Endothelial cell of umbilical vein (primary cell): ENCODE results near the gene THAP4. TPM values are rescaled to one million over a fixed set of nuclear protein-coding genes. Genes with fewer than 3 reads are reported as not detected.

ENCODE experiments used
- BruUV-seq: library from RNA; stranded (reverse); fragments of 400-500 nt; replicated peaks from 2 replicates; lab custom pipeline; 2021; lab: Mats Ljungman, UMichigan
- CTCF ChIA-PET: fragments of 300-600, 350-600 bp; sonication (Branson Sonifier 250); formaldehyde crosslinking; loops from one replicate; lab custom pipeline; 2021; ENCODE audit warnings: antibody characterized with exemption, inconsistent platforms; lab: Charles Lee
- POLR2A ChIA-PET: fragments of 300-600, 350-600 bp; sonication (Branson Sonifier 250); formaldehyde crosslinking; loops from one replicate; lab custom pipeline; 2021; ENCODE audit warnings: antibody characterized with exemption, inconsistent platforms; lab: Charles Lee
- DNase-seq: peaks from one replicate; pipeline ENCODE4 v3.0.0-alpha.2; 2011; ENCODE audit warnings: low read depth, low spot score
- FAIRE-seq: peaks from 2 replicates; lab custom pipeline; 2011; peaks lifted over from hg19 to GRCh38; lab: Jason Lieb, UNC
- H2AFZ ChIP-seq: 2 replicates; pipeline ENCODE4 v1.6.0; 2012; ENCODE audit warnings: low read depth, low read length, control low read depth, inconsistent platforms
- H3K27ac ChIP-seq: 2 replicates; pipeline ENCODE4 v1.5.1; 2011; ENCODE audit warnings: low read depth, mild to moderate bottlenecking, control low read depth, low read length, moderate library complexity; ENCODE audit not compliant: insufficient read depth
- H3K27me3 ChIP-seq, 2 experiments: 2 replicates each; pipeline versions ENCODE4 v1.6.0 to v1.6.1; 2011; ENCODE audit warnings: low read length in 2 of 2, mixed read lengths in 1 of 2; ENCODE audit not compliant: control insufficient read depth in 2 of 2, insufficient read depth in 2 of 2
- H3K36me3 ChIP-seq, 2 experiments: 2 replicates in 1 of 2; 3 replicates in 1 of 2; pipeline ENCODE4 v1.5.1; 2011; ENCODE audit warnings: low read length in 2 of 2, mild to moderate bottlenecking in 1 of 2, moderate library complexity in 1 of 2; ENCODE audit not compliant: control insufficient read depth in 2 of 2, insufficient read depth in 2 of 2; ENCODE audit errors: extremely low read depth in 1 of 2
- H3K4me1 ChIP-seq: 3 replicates; pipeline ENCODE4 v1.5.1; 2011; ENCODE audit warnings: mild to moderate bottlenecking, low read length; ENCODE audit not compliant: control insufficient read depth, insufficient read depth; ENCODE audit errors: extremely low read depth
- H3K4me2 ChIP-seq: 2 replicates; pipeline ENCODE4 v1.6.1; 2011; ENCODE audit warnings: low read length, control low read depth, mixed read lengths; ENCODE audit not compliant: insufficient read depth
- H3K4me3 ChIP-seq, 3 experiments: fragments of 200-600 bp in 1 of 3; sonication (generic), shearing (Covaris generic) in 1 of 3; replicated peaks in 1 of 3; 2 replicates each; pipeline ENCODE4 v1.5.1; 2011 to 2016; ENCODE audit warnings: control low read depth in 3 of 3, low read length in 3 of 3, mild to moderate bottlenecking in 2 of 3, inconsistent platforms in 1 of 3, low read depth in 1 of 3, moderate library complexity in 1 of 3; ENCODE audit not compliant: insufficient read depth in 1 of 3
- H3K79me2 ChIP-seq: 2 replicates; pipeline ENCODE4 v1.6.0; 2012; ENCODE audit warnings: low read length, inconsistent platforms; ENCODE audit not compliant: control insufficient read depth, insufficient read depth
- H3K9ac ChIP-seq: replicated peaks from 2 replicates; pipeline ENCODE3; 2011; ENCODE audit warnings: low read length, control low read depth; ENCODE audit not compliant: insufficient read depth; ENCODE audit errors: extremely low read depth
- H3K9me1 ChIP-seq: replicated peaks from 3 replicates; pipeline ENCODE4 v1.6.0; 2011; ENCODE audit warnings: mild to moderate bottlenecking, low read length; ENCODE audit not compliant: control insufficient read depth, insufficient read depth; ENCODE audit errors: extremely low read depth
- H3K9me3 ChIP-seq: replicated peaks from 2 replicates; pipeline ENCODE4 v1.5.1; 2012; ENCODE audit warnings: low read length, inconsistent platforms; ENCODE audit not compliant: control insufficient read depth, insufficient read depth
- H4K20me1 ChIP-seq: replicated peaks from 2 replicates; pipeline ENCODE3; 2011; ENCODE audit warnings: mild to moderate bottlenecking, low read length; ENCODE audit not compliant: control insufficient read depth, insufficient read depth; ENCODE audit errors: extremely low read depth
- EZH2 ChIP-seq: IDR thresholded peaks from 2 replicates; pipeline ENCODE4 v1.6.1; 2012; ENCODE audit warnings: borderline replicate concordance, low read depth, mild to moderate bottlenecking, moderate library complexity, low read length, inconsistent platforms; ENCODE audit not compliant: severe bottlenecking
- FOS ChIP-seq: IDR thresholded peaks from 2 replicates; pipeline ENCODE4 v1.6.1; 2011; ENCODE audit warnings: mild to moderate bottlenecking, low read length, moderate library complexity, borderline replicate concordance; ENCODE audit not compliant: insufficient read depth
- GATA2 ChIP-seq: IDR thresholded peaks from 2 replicates; pipeline ENCODE4 v1.7.0; 2011; ENCODE audit warnings: low read depth, mild to moderate bottlenecking, moderate library complexity, mixed read lengths, low read length; ENCODE audit not compliant: insufficient read length, insufficient read depth
- JUN ChIP-seq: IDR thresholded peaks from 2 replicates; pipeline ENCODE4 v1.6.1; 2011; ENCODE audit warnings: borderline replicate concordance, low read depth; ENCODE audit not compliant: insufficient read length, insufficient read depth
- MYC ChIP-seq: IDR thresholded peaks from one replicate; pipeline ENCODE4 v1.6.1; 2011; ENCODE audit warnings: mild to moderate bottlenecking, low read depth, low read length
- POLR2A ChIP-seq: IDR thresholded peaks from 2 replicates; pipeline ENCODE4 v1.6.1; 2012; ENCODE audit warnings: low read depth, mild to moderate bottlenecking, control low read depth, low read length
- POLR2AphosphoS5 ChIP-seq: IDR thresholded peaks from 2 replicates; pipeline ENCODE4 v1.6.1; 2012; ENCODE audit warnings: low read depth, mild to moderate bottlenecking, control low read depth, low read length, moderate library complexity; ENCODE audit not compliant: insufficient read depth
- dilution Hi-C: fragments of 300-500 bp; cut with MboI; formaldehyde crosslinking; loops from one replicate; pipeline ENCODE4 v1.15.0; 2019; ENCODE audit warnings: low sequenced_read_pairs; ENCODE audit not compliant: extremely low pct_ligation_motif_present
- intact Hi-C: fragments of 100-400 bp; cut with micrococcal nuclease; formaldehyde crosslinking; loops from one replicate; pipeline ENCODE4 v1.10.0; 2022
- polyA plus RNA-seq, 4 experiments: library from polyadenylated mRNA; depleted of rRNA in 3 of 4; stranded (reverse) in 3 of 4; unstranded in 1 of 4; fragments of >200 nt; gene quantifications; 2 replicates each; pipeline versions ENCODE4 v1.2.1 to v1.2.3, GENCODE V29; 2011 to 2012; ENCODE audit warnings: missing spikeins in 1 of 4
- total RNA-seq: library from RNA; stranded (reverse); gene quantifications from 2 replicates; pipeline ENCODE4 v1.2.3, GENCODE V29; 2021
- TF ChIP-seq, protein P1 (sequence below), 2 donors: IDR thresholded peaks; 1 replicate in 1 of 2; 2 replicates in 1 of 2; pipeline ENCODE4 v1.5.1; 2011; ENCODE audit warnings: low read length in 2 of 2, mild to moderate bottlenecking in 2 of 2, moderate library complexity in 2 of 2, control low read depth in 1 of 2, inconsistent platforms in 1 of 2, low read depth in 1 of 2; ENCODE audit not compliant: insufficient read depth in 1 of 2; ENCODE audit errors: extremely low read depth in 1 of 2
- TF ChIP-seq, protein P2 (sequence below): IDR thresholded peaks from 2 replicates; pipeline ENCODE4 v1.6.1; 2011; ENCODE audit not compliant: insufficient read depth, insufficient read length

THAP4 gene
- total and polyA plus RNA-seq, 2 donors (not counting 3 experiments of a cell fraction or from before 2014, with no cell fraction given): 45.4 to 47.4 TPM

DNA sequence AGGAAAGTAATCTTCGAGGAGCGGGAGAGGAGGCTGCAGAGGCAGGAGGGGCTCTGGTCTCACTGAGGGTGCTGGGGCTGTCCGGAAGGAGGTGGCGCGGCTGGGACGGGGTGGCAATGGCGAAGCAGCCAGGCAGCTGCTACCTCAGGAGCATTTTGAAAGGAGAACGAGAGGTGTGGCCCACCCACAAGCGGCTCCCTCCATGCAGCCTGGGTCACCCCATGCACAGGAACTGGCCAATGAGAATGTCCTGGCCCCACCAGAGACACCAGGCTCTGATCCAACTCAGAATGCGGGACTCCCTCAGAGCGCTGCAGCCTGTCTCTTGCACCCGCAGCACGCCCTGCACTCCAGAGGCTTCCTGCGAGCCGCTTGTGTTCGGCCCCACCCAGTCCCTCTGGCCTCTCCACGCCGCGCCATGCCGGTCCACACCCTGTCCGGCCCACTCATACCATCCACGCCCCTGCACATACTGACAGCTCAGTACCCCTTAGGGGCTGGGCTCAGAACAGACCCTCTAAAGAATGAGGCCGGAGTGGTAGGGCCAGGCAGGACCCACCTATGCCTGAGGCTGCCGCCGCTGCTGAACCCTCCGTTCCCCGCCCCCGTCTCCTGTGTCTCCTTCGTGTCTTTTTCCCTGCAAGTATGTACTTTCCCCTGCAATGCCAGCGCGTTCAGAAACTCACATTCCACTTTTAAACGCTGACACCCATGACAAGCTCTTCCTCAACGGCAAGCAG is 84.8 kb downstream of the THAP4 start:
- Histone ChIP-seq H3K9me1 (no peaks in the 10 kb centered on the region), H3K36me3 (no peaks in the 10 kb centered on the region), H3K9me3 (no peaks in the 10 kb centered on the region), H3K4me2 (no peak overlapping the region), H3K4me1 (peaks cover 16% of the 10 kb centered on the region), H3K79me2 (no peaks in the 10 kb centered on the region), H4K20me1 (no peaks in the 10 kb centered on the region), H3K9ac (no peak overlapping the region), H3K4me3 (no peak overlapping the region), H3K27ac (no peak overlapping the region), H3K27me3 (no peaks in the 10 kb centered on the region), H2AFZ (peak overlapping the region; percentile 42)
- no peak for FAIRE-seq
- TF ChIP-seq GATA2 (no peak), MYC (no peak), EZH2 (no peak), JUN (no peak), POLR2A (no peak), POLR2AphosphoS5 (no peak), FOS (no peak)
- TF ChIP-seq, protein P1, sequence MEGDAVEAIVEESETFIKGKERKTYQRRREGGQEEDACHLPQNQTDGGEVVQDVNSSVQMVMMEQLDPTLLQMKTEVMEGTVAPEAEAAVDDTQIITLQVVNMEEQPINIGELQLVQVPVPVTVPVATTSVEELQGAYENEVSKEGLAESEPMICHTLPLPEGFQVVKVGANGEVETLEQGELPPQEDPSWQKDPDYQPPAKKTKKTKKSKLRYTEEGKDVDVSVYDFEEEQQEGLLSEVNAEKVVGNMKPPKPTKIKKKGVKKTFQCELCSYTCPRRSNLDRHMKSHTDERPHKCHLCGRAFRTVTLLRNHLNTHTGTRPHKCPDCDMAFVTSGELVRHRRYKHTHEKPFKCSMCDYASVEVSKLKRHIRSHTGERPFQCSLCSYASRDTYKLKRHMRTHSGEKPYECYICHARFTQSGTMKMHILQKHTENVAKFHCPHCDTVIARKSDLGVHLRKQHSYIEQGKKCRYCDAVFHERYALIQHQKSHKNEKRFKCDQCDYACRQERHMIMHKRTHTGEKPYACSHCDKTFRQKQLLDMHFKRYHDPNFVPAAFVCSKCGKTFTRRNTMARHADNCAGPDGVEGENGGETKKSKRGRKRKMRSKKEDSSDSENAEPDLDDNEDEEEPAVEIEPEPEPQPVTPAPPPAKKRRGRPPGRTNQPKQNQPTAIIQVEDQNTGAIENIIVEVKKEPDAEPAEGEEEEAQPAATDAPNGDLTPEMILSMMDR (IDR thresholded peaks at IDR 0.05; ENCODE audit: extremely low read depth in 1 of 2, insufficient read depth in 1 of 2, low read depth in 1 of 2, low read length in 2 of 2): no peak
- TF ChIP-seq, protein P2, sequence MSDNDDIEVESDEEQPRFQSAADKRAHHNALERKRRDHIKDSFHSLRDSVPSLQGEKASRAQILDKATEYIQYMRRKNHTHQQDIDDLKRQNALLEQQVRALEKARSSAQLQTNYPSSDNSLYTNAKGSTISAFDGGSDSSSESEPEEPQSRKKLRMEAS: no peak
- intact Hi-C loops: no loop called here
- POLR2A ChIA-PET: no interaction called here
- dilution Hi-C loops: no loop called here
- BruUV-seq: no TSS peak
- CTCF ChIA-PET: no interaction called here
- no peak for DNase-seq
